ENCODE results near the gene CPOX.

The CPOX gene

DNA sequence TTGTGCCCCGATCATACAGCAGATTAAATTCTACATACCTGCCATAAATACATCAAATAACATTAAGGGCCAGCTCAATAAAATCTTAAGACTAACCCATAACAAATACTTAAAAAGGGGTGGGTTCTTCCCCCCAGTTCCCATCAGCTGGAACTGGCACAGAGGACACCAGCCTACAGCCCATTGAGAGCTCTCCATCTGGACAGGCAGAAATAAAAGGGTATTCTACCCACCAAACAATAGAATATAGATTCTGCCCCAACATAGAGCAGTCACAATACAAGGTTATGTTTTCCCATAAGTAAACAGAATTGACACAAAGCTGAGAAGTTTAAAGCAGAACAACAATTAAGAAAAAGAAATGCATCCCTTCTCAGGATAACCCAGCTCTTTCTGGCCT lies 11.9 kb downstream of the CPOX start:
- H3K4me2 ChIP-seq (ENCODE audit: low read length) = no peak overlapping the region
- H3K36me3 ChIP-seq (ENCODE audit: control insufficient read depth, insufficient read depth, low read length) = no peaks in the 10 kb centered on the region
- H2AFZ ChIP-seq = no peak overlapping the region
- TF ChIP-seq, protein P1, sequence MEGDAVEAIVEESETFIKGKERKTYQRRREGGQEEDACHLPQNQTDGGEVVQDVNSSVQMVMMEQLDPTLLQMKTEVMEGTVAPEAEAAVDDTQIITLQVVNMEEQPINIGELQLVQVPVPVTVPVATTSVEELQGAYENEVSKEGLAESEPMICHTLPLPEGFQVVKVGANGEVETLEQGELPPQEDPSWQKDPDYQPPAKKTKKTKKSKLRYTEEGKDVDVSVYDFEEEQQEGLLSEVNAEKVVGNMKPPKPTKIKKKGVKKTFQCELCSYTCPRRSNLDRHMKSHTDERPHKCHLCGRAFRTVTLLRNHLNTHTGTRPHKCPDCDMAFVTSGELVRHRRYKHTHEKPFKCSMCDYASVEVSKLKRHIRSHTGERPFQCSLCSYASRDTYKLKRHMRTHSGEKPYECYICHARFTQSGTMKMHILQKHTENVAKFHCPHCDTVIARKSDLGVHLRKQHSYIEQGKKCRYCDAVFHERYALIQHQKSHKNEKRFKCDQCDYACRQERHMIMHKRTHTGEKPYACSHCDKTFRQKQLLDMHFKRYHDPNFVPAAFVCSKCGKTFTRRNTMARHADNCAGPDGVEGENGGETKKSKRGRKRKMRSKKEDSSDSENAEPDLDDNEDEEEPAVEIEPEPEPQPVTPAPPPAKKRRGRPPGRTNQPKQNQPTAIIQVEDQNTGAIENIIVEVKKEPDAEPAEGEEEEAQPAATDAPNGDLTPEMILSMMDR (IDR thresholded peaks at IDR 0.05) = no peak
- no peaks in the 10 kb centered on the region for H3K79me2 ChIP-seq
- no peaks in the 10 kb centered on the region for H3K4me1 ChIP-seq
- no peak overlapping the region for H3K27ac ChIP-seq
- no peak overlapping the region for H3K4me3 ChIP-seq (ENCODE audit: low read depth, low read length)
- H3K27me3 ChIP-seq (ENCODE audit: control insufficient read depth, insufficient read depth, low read length) = no peaks in the 10 kb centered on the region
- no peak overlapping the region for H3K9ac ChIP-seq
- H3K9me3 ChIP-seq (ENCODE audit: control insufficient read depth, low read length) = no peaks in the 10 kb centered on the region

DNA sequence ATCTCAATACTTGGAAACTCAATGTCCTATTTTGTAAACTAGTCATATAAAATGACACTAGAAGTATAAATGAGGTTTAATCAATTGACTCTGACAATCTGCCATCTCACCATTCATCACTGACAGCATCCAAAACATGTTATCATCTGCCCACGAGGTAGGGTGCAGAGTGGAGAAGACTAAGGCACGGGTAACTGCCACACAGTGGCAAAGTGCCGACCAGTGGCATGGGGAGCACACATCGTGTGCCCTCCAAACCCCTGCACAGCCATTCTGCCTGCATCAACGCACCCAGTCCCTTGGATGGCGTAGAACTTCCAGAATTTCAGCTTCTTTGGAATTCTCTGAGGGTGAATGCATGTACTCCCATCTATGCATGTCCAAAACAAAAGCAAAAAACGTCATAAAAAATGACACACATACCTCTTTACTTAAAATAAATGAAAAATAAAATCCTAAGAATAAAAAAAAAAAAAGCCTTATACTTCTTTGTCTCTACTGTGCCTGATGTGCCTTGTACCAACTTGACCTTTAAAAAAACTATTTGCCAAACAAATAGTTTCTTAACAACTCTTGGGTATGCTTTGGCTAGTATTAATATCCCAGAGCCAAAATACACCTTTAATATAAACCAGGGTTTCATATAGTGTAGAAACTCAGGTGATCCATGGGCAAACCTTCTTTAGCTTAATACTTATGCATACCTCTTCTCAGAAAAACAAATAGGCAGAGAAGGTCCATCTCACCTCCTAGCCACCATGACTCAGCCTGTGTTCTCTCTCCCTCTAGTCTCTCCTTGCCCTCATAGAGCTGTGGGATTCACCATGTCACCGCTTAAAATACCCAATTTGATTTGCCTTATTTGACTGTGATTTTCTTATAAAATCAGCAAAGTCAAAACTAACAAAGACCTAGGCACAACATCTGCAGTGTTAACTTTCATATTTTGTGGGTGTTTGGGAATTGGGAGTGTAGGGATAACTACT lies 12.7 kb downstream of the CPOX start:
- TF ChIP-seq, protein P1 (IDR thresholded peaks at IDR 0.05) = no peak
- no peak overlapping the region for H3K9ac ChIP-seq
- H3K9me3 ChIP-seq (ENCODE audit: control insufficient read depth, low read length) = no peaks in the 10 kb centered on the region
- no peak overlapping the region for H2AFZ ChIP-seq
- no peaks in the 10 kb centered on the region for H3K4me1 ChIP-seq
- no peaks in the 10 kb centered on the region for H3K36me3 ChIP-seq (ENCODE audit: control insufficient read depth, insufficient read depth, low read length)
- no peak overlapping the region for H3K4me3 ChIP-seq (ENCODE audit: low read depth, low read length)
- no peak overlapping the region for H3K4me2 ChIP-seq (ENCODE audit: low read length)
- H3K27me3 ChIP-seq (ENCODE audit: control insufficient read depth, insufficient read depth, low read length) = no peaks in the 10 kb centered on the region
- H3K79me2 ChIP-seq = no peaks in the 10 kb centered on the region
- no peak overlapping the region for H3K27ac ChIP-seq

GRCh38 chr3:98577178-98577895 lies 16.1 kb downstream of the CPOX start:
- Histone ChIP-seq H2AFZ (no peak overlapping the region), H3K27ac (no peak overlapping the region), H3K36me3 (ENCODE audit: control insufficient read depth, insufficient read depth, low read length) (no peaks in the 10 kb centered on the region), H3K9ac (no peak overlapping the region), H3K4me2 (ENCODE audit: low read length) (no peak overlapping the region), H3K4me1 (no peaks in the 10 kb centered on the region), H3K9me3 (ENCODE audit: control insufficient read depth, low read length) (no peaks in the 10 kb centered on the region), H3K27me3 (ENCODE audit: control insufficient read depth, insufficient read depth, low read length) (no peaks in the 10 kb centered on the region), H3K4me3 (ENCODE audit: low read depth, low read length) (no peak overlapping the region), H3K79me2 (no peaks in the 10 kb centered on the region)
- TF ChIP-seq, protein P1 (IDR thresholded peaks at IDR 0.05) = no peak

- no peaks in the 10 kb centered on the region for H3K9me3 ChIP-seq (ENCODE audit: control insufficient read depth, low read length)
- H3K79me2 ChIP-seq = no peaks in the 10 kb centered on the region
- H3K4me1 ChIP-seq = no peaks in the 10 kb centered on the region
- no peak overlapping the region for H3K4me2 ChIP-seq (ENCODE audit: low read length)
- no peak overlapping the region for H3K4me3 ChIP-seq (ENCODE audit: low read depth, low read length)
- TF ChIP-seq, protein P1 (IDR thresholded peaks at IDR 0.05) = no peak
- no peaks in the 10 kb centered on the region for H3K27me3 ChIP-seq (ENCODE audit: control insufficient read depth, insufficient read depth, low read length)
- H3K9ac ChIP-seq = no peak overlapping the region
- H2AFZ ChIP-seq = no peak overlapping the region
- H3K27ac ChIP-seq = no peak overlapping the region
- H3K36me3 ChIP-seq (ENCODE audit: control insufficient read depth, insufficient read depth, low read length) = no peaks in the 10 kb centered on the region
Observed at GRCh38 chr3:98574132-98574531, 19.3 kb downstream of the CPOX start.

Data from parathyroid adenoma (tissue), 2 donors.